ENCODE results near the gene ALAS1. TPM values are rescaled to one million over a fixed set of nuclear protein-coding genes. Genes with fewer than 3 reads are reported as not detected.
A peak's percentile ranks its signal among the peaks of the same experiment; 100 is the strongest.

The ALAS1 gene
- total RNA-seq, 4 donors from 2014 or later = 70.1 to 101 (median 84.0) TPM

DNA sequence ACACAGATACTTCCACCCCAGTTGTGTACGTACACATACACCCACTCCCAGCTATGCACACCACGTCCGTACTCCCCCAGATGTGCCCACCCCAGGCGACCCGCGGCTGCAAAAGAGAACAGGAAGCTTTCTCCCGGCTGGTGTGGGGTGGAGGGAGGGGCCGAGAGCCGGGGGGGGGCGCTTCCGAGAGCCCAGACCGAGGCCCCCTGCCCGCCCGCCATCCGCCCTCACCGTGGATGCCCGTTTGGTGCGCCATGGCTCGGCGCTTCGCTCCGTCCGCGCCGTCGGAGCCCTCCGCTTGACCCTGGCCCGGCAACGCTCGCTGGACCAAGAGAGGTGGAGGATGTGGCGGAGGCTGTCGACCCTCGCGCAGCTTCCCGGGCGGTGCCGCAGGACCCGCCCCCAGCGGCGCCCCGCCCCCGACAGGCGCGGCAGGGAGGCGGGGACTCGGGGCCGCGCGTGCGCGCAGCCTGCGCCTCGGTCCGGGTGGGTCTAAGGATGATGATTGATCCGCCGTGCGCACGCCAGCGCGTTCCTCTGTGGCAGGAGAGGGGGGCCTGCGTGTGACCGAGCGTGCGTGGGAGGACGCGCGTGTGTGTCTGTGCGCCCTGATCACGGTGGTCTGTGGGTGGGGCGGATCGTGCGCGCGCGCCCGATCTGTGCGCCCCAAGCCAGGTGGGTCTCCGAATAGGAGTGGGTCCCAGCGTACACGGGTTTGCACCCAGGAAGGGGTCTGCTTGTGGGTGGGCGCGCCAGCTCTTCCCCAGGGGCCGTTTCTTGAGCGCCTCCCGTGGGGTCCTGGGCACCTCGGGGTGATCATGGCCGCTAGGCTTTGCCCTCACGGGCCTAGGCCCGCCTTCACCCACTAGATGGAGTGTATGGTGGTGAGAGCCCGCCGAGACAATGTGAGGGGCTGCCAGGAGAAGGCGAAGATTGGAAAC is 41.1 kb downstream of the ALAS1 start, which contains the start of gene TWF2:
Gene TWF2 (minus strand): TSS at position 398 of the 941 bp plus-strand sequence. CDS start 142 bp downstream, at position 256.
- in situ Hi-C loops (cut with MboI; ENCODE audit: low pct_ligation_motif_present in 1 of 4, low pct_unique_long_range_greater_than_20kb in 1 of 4, low sequenced_read_pairs in 3 of 4) (loop anchor here in 3 of 4 donors (10.0 to 25.0 kb wide), 2 partner anchors 46 to 98 kb away; partner anchors contain the start of gene GLYCTK (in 1 of the 3)), intact Hi-C loops (cut with DNase I; ENCODE audit: low total_unique reads) (loop anchor here (2.0 kb wide), 1 partner anchor 40 kb away; the partner anchor contains the start of gene WDR82)
- TF ChIP-seq, protein P1, sequence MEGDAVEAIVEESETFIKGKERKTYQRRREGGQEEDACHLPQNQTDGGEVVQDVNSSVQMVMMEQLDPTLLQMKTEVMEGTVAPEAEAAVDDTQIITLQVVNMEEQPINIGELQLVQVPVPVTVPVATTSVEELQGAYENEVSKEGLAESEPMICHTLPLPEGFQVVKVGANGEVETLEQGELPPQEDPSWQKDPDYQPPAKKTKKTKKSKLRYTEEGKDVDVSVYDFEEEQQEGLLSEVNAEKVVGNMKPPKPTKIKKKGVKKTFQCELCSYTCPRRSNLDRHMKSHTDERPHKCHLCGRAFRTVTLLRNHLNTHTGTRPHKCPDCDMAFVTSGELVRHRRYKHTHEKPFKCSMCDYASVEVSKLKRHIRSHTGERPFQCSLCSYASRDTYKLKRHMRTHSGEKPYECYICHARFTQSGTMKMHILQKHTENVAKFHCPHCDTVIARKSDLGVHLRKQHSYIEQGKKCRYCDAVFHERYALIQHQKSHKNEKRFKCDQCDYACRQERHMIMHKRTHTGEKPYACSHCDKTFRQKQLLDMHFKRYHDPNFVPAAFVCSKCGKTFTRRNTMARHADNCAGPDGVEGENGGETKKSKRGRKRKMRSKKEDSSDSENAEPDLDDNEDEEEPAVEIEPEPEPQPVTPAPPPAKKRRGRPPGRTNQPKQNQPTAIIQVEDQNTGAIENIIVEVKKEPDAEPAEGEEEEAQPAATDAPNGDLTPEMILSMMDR (IDR thresholded peaks at IDR 0.05) = peak; percentile 33 to 71 (median 47)
- TF ChIP-seq EP300 (IDR thresholded peaks at IDR 0.05; ENCODE audit: low read depth) (no peak), POLR2AphosphoS5 (IDR thresholded peaks at IDR 0.05) (peak; percentile 67 to 78 (median 70)), POLR2A (IDR thresholded peaks at IDR 0.05) (peak; percentile 56)
- Histone ChIP-seq H3K9me3 (no peaks in the 10 kb centered on the region), H3K27me3 (no peaks in the 10 kb centered on the region), H3K27ac (peak within 1 kb of the TSS; percentile 86 to 96 (median 94)), H3K36me3 (no peaks in the 10 kb centered on the region), H3K4me3 (peak within 1 kb of the TSS; percentile 69 to 82 (median 76)), H3K4me1 (peaks cover 24 to 42% (median 31%) of the 10 kb centered on the region in 4 donors)
- DNase-seq = peak; percentile 85
- 0 to 1% methylated on average over 1 to 84 of the region's 92 CpGs for WGBS, 2 donors (ENCODE audit: low coverage in 1 of 2)

- in situ Hi-C loops (cut with MboI; ENCODE audit: low pct_ligation_motif_present in 1 of 4, low pct_unique_long_range_greater_than_20kb in 1 of 4, low sequenced_read_pairs in 3 of 4) = loop anchor here in 2 of 4 donors (25.0 kb wide), 1 partner anchor 97 kb away; no protein-coding TSS in a partner anchor
- peak overlapping the region; percentile 86 to 96 (median 94) for H3K27ac ChIP-seq
- DNase-seq = peak; percentile 62
- no peaks in the 10 kb centered on the region for H3K9me3 ChIP-seq
- no peaks in the 10 kb centered on the region for H3K27me3 ChIP-seq
- WGBS, 2 donors (ENCODE audit: low coverage in 1 of 2) = 80 to 95% methylated on average over 1 of the region's 1 CpG
- intact Hi-C loops (cut with DNase I; ENCODE audit: low total_unique reads) = no loop called here
- H3K36me3 ChIP-seq = no peaks in the 10 kb centered on the region
- H3K4me1 ChIP-seq = peaks cover 24 to 45% (median 37%) of the 10 kb centered on the region in 4 donors
- TF ChIP-seq, protein P1 (IDR thresholded peaks at IDR 0.05) = no peak
- TF ChIP-seq POLR2AphosphoS5 (IDR thresholded peaks at IDR 0.05) = no peak
- TF ChIP-seq POLR2A (IDR thresholded peaks at IDR 0.05) = no peak
- no peak for TF ChIP-seq EP300 (IDR thresholded peaks at IDR 0.05; ENCODE audit: low read depth)
- no peak overlapping the region for H3K4me3 ChIP-seq
Observed at GRCh38 chr3:52240059-52240885, 42.3 kb downstream of the ALAS1 start.

- H3K4me3 ChIP-seq = no peak overlapping the region
- intact Hi-C loops (cut with DNase I; ENCODE audit: low total_unique reads) (no loop called here), in situ Hi-C loops (cut with MboI; ENCODE audit: low pct_ligation_motif_present in 1 of 4, low pct_unique_long_range_greater_than_20kb in 1 of 4, low sequenced_read_pairs in 3 of 4) (loop anchor here in 2 of 4 donors (25.0 kb wide), 1 partner anchor 96 kb away; no protein-coding TSS in a partner anchor)
- no peaks in the 10 kb centered on the region for H3K9me3 ChIP-seq
- WGBS, 2 donors (ENCODE audit: low coverage in 1 of 2) = 89 to 94% methylated on average over 4 of the region's 4 CpGs
- DNase-seq = no peak
- peaks cover 21 to 48% (median 38%) of the 10 kb centered on the region in 4 donors for H3K4me1 ChIP-seq
- no peak for TF ChIP-seq POLR2AphosphoS5 (IDR thresholded peaks at IDR 0.05)
- TF ChIP-seq POLR2A (IDR thresholded peaks at IDR 0.05) = no peak
- no peak for TF ChIP-seq EP300 (IDR thresholded peaks at IDR 0.05; ENCODE audit: low read depth)
- TF ChIP-seq, protein P1 (IDR thresholded peaks at IDR 0.05) = no peak
- H3K27me3 ChIP-seq = no peaks in the 10 kb centered on the region
- H3K27ac ChIP-seq = peak overlapping the region; percentile 86 to 96 (median 94)
- no peaks in the 10 kb centered on the region for H3K36me3 ChIP-seq
Observed at GRCh38 chr3:52240886-52241370, 43.0 kb downstream of the ALAS1 start.

Data from transverse colon (tissue), 4 donors.